Measurements from ENCODE around the gene HOXD12.

HOXD12 gene

GRCh38 chr2:176066645-176067588, 32.7 kb upstream of the HOXD12 start:
- peaks cover 4% of the 10 kb centered on the region; the same call in 1 of the 2 replicates for H3K27me3 ChIP-seq (ENCODE audit: control insufficient read depth, low read length)
- H3K27ac ChIP-seq (ENCODE audit: low read depth, low read length): no peak overlapping the region
- H3K9me2 ChIP-seq (replicated peaks; ENCODE audit: control insufficient read depth, low read length): no peaks in the 10 kb centered on the region
- no peaks in the 10 kb centered on the region for H3K79me2 ChIP-seq (ENCODE audit: control insufficient read depth, low read length)
- H3K4me2 ChIP-seq (ENCODE audit: low read length): no peak overlapping the region
- H4K20me1 ChIP-seq (ENCODE audit: control insufficient read depth, insufficient read depth, low read depth, low read length): no peaks in the 10 kb centered on the region
- no peaks in the 10 kb centered on the region for H3F3A ChIP-seq (ENCODE audit: control insufficient read depth, insufficient read depth)
- no peak overlapping the region for H3K4me3 ChIP-seq (ENCODE audit: low read length)
- no peaks in the 10 kb centered on the region for H3K9me3 ChIP-seq (ENCODE audit: control insufficient read depth, insufficient read depth, low read length)
- TF ChIP-seq CTCF (IDR thresholded peaks at IDR 0.05; ENCODE audit: low read depth, low read length, poor library complexity, severe bottlenecking): no peak
- TF ChIP-seq EZH2phosphoT487 (IDR thresholded peaks at IDR 0.05; ENCODE audit: borderline replicate concordance, low read length): no peak
- H3K36me3 ChIP-seq (ENCODE audit: control insufficient read depth, low read length): no peaks in the 10 kb centered on the region
- H3K4me1 ChIP-seq (ENCODE audit: control insufficient read depth, low read length): no peaks in the 10 kb centered on the region

GRCh38 chr2:176067589-176068418, 31.8 kb upstream of the HOXD12 start:
- TF ChIP-seq CTCF (IDR thresholded peaks at IDR 0.05; ENCODE audit: low read depth, low read length, poor library complexity, severe bottlenecking) (no peak), EZH2phosphoT487 (IDR thresholded peaks at IDR 0.05; ENCODE audit: borderline replicate concordance, low read length) (no peak)
- Histone ChIP-seq H3K9me2 (replicated peaks; ENCODE audit: control insufficient read depth, low read length) (no peaks in the 10 kb centered on the region), H3K36me3 (ENCODE audit: control insufficient read depth, low read length) (no peaks in the 10 kb centered on the region), H3K79me2 (ENCODE audit: control insufficient read depth, low read length) (no peaks in the 10 kb centered on the region), H3F3A (ENCODE audit: control insufficient read depth, insufficient read depth) (no peaks in the 10 kb centered on the region), H3K4me1 (ENCODE audit: control insufficient read depth, low read length) (no peaks in the 10 kb centered on the region), H3K27me3 (ENCODE audit: control insufficient read depth, low read length) (peaks cover 3% of the 10 kb centered on the region; the same call in 1 of the 2 replicates), H3K4me3 (ENCODE audit: low read length) (no peak overlapping the region), H3K9me3 (ENCODE audit: control insufficient read depth, insufficient read depth, low read length) (no peaks in the 10 kb centered on the region), H4K20me1 (ENCODE audit: control insufficient read depth, insufficient read depth, low read depth, low read length) (no peaks in the 10 kb centered on the region), H3K27ac (ENCODE audit: low read depth, low read length) (no peak overlapping the region), H3K4me2 (ENCODE audit: low read length) (no peak overlapping the region)

GRCh38 chr2:176068419-176068832, 31.2 kb upstream of the HOXD12 start:
- Histone ChIP-seq H3F3A (ENCODE audit: control insufficient read depth, insufficient read depth) (no peaks in the 10 kb centered on the region), H3K9me2 (replicated peaks; ENCODE audit: control insufficient read depth, low read length) (no peaks in the 10 kb centered on the region), H3K9me3 (ENCODE audit: control insufficient read depth, insufficient read depth, low read length) (no peaks in the 10 kb centered on the region), H4K20me1 (ENCODE audit: control insufficient read depth, insufficient read depth, low read depth, low read length) (no peaks in the 10 kb centered on the region), H3K4me2 (ENCODE audit: low read length) (no peak overlapping the region), H3K27me3 (ENCODE audit: control insufficient read depth, low read length) (peaks cover 3% of the 10 kb centered on the region; the same call in 1 of the 2 replicates), H3K4me3 (ENCODE audit: low read length) (no peak overlapping the region), H3K4me1 (ENCODE audit: control insufficient read depth, low read length) (no peaks in the 10 kb centered on the region), H3K36me3 (ENCODE audit: control insufficient read depth, low read length) (no peaks in the 10 kb centered on the region), H3K79me2 (ENCODE audit: control insufficient read depth, low read length) (no peaks in the 10 kb centered on the region), H3K27ac (ENCODE audit: low read depth, low read length) (no peak overlapping the region)
- no peak for TF ChIP-seq CTCF (IDR thresholded peaks at IDR 0.05; ENCODE audit: low read depth, low read length, poor library complexity, severe bottlenecking)
- no peak for TF ChIP-seq EZH2phosphoT487 (IDR thresholded peaks at IDR 0.05; ENCODE audit: borderline replicate concordance, low read length)

All from DOHH2 (cell line).